Panc1 (cell line): ENCODE results near the gene PLXNA2. TPM values are rescaled to one million over a fixed set of nuclear protein-coding genes. Genes with fewer than 3 reads are reported as not detected.

Experiments used
- ATAC-seq: fragments of 200-7000 bp; cut with Tn5 transposase; 2 replicates; pipeline ENCODE4 v1.9.1; 2020; ENCODE audit warnings: mild to moderate bottlenecking, moderate library complexity
- BruUV-seq: library from RNA; stranded (reverse); fragments of 400-500 nt; replicated peaks from 2 replicates; lab custom pipeline; 2021; lab: Mats Ljungman, UMichigan
- CTCF ChIA-PET: fragments of 300-600 bp; sonication (Branson Sonifier 250); formaldehyde crosslinking; loops from one replicate; lab custom pipeline; 2022; ENCODE audit warnings: antibody characterized with exemption; lab: Charles Lee
- POLR2A ChIA-PET: fragments of 300-600 bp; sonication (Branson Sonifier 250); formaldehyde crosslinking; loops from one replicate; lab custom pipeline; 2022; ENCODE audit warnings: antibody characterized with exemption; lab: Charles Lee
- DNase-seq: peaks from one replicate; pipeline ENCODE4 v3.0.0-alpha.2; 2010; ENCODE audit warnings: low read depth, low spot score
- H3K27ac ChIP-seq: 2 replicates; pipeline ENCODE4 v1.5.1; 2011; ENCODE audit warnings: mild to moderate bottlenecking, low read length, inconsistent platforms
- H3K27me3 ChIP-seq: fragments of 200-500 bp; sonication (Bioruptor generic); 2 replicates; pipeline ENCODE4 v1.6.0; 2014; ENCODE audit warnings: low read length, inconsistent platforms; ENCODE audit not compliant: control insufficient read depth, insufficient read depth
- H3K36me3 ChIP-seq: fragments of 200-500 bp; sonication (Bioruptor generic); 2 replicates; pipeline ENCODE4 v1.5.1; 2014; ENCODE audit warnings: inconsistent platforms, mild to moderate bottlenecking, low read length, moderate library complexity; ENCODE audit not compliant: control insufficient read depth, insufficient read depth
- H3K4me1 ChIP-seq: 2 replicates; pipeline ENCODE4 v1.5.1; 2011; ENCODE audit warnings: inconsistent platforms, mild to moderate bottlenecking, low read length, moderate library complexity; ENCODE audit not compliant: control insufficient read depth, insufficient read depth
- H3K4me3 ChIP-seq, 2 experiments: 2 replicates each; pipeline ENCODE4 v1.5.1; 2011 to 2012; ENCODE audit warnings: low read depth in 2 of 2, low read length in 2 of 2, mild to moderate bottlenecking in 2 of 2, inconsistent platforms in 1 of 2, moderate library complexity in 1 of 2
- H3K9me3 ChIP-seq: fragments of 200-500 bp; sonication (Bioruptor generic); 2 replicates; pipeline ENCODE4 v1.5.1; 2014; ENCODE audit warnings: low read depth, mild to moderate bottlenecking, inconsistent platforms, low read length, moderate library complexity; ENCODE audit not compliant: control insufficient read depth, insufficient read depth
- POLR2AphosphoS5 ChIP-seq: IDR thresholded peaks from 2 replicates; pipeline ENCODE4 v1.6.1; 2012; ENCODE audit warnings: mild to moderate bottlenecking, low read depth, low read length, moderate library complexity
- SIN3A ChIP-seq: IDR thresholded peaks from 2 replicates; pipeline ENCODE4 v1.6.1; 2012; ENCODE audit warnings: low read depth, mild to moderate bottlenecking, low read length, moderate library complexity, borderline replicate concordance; ENCODE audit not compliant: insufficient read depth
- TCF7L2 ChIP-seq: IDR thresholded peaks from 2 replicates; pipeline ENCODE4 v1.6.1; 2011; ENCODE audit warnings: mild to moderate bottlenecking, low read depth, low read length, inconsistent platforms
- in situ Hi-C: cut with HindIII; loops from 2 replicates; pipeline ENCODE4 v1.10.0; 2016; ENCODE audit warnings: low sequenced_read_pairs, low pct_unique_long_range_greater_than_20kb
- intact Hi-C: fragments of 100-400 bp; cut with micrococcal nuclease; formaldehyde crosslinking; loops from one replicate; pipeline ENCODE4 v1.10.0; 2022; ENCODE audit not compliant: unreplicated experiment
- total RNA-seq: library from RNA; stranded (reverse); gene quantifications from one replicate; pipeline ENCODE4 v1.2.1, GENCODE V29; 2021; ENCODE audit not compliant: unreplicated experiment
- TF ChIP-seq, protein P1 (sequence below), 2 experiments: IDR thresholded peaks; 2 replicates each; pipeline ENCODE4 v1.6.1; 2011 to 2012; ENCODE audit warnings: low read depth in 2 of 2, control low read depth in 1 of 2, low read length in 1 of 2, mild to moderate bottlenecking in 1 of 2, moderate library complexity in 1 of 2; ENCODE audit not compliant: insufficient read depth in 1 of 2
- TF ChIP-seq, protein P2 (sequence below): fragments of 450-650 bp; IDR thresholded peaks from 2 replicates; pipeline ENCODE4 v1.5.1; 2017; ENCODE audit warnings: mild to moderate bottlenecking

PLXNA2 gene
- total RNA-seq, 1 experiment from 2014 or later: 0.98 TPM

DNA sequence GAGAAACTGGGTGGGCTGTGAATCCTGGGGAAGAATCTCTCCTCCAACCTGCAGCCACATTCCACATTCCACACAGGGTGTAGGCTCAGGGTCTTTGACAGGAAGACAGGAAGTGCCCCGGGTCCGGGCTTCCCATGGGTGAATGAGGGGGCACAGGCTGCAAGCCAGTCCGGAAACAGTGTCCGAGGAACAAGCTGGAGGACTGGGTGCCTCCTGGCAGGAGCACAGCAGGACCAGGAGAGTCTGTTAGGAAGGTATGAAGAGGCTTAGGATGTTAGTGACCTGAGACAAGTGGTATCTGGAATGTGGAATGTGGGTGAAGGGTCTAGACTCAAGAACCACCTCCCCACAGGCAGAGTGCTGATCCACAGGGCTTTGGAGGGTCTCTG, 212.3 kb downstream of the PLXNA2 start:
- peaks cover 6% of the 10 kb centered on the region for H3K27me3 ChIP-seq
- no peak for DNase-seq
- H3K27ac ChIP-seq: no peak overlapping the region
- no peaks in the 10 kb centered on the region for H3K9me3 ChIP-seq
- H3K4me1 ChIP-seq: no peaks in the 10 kb centered on the region
- in situ Hi-C loops (no loop called here), intact Hi-C loops (no loop called here)
- no TSS peak for BruUV-seq
- CTCF ChIA-PET: no interaction called here
- no peak overlapping the region for H3K4me3 ChIP-seq
- POLR2A ChIA-PET: no interaction called here
- no peaks in the 10 kb centered on the region for H3K36me3 ChIP-seq
- no peak for ATAC-seq
- no peak for TF ChIP-seq SIN3A
- TF ChIP-seq, protein P1, sequence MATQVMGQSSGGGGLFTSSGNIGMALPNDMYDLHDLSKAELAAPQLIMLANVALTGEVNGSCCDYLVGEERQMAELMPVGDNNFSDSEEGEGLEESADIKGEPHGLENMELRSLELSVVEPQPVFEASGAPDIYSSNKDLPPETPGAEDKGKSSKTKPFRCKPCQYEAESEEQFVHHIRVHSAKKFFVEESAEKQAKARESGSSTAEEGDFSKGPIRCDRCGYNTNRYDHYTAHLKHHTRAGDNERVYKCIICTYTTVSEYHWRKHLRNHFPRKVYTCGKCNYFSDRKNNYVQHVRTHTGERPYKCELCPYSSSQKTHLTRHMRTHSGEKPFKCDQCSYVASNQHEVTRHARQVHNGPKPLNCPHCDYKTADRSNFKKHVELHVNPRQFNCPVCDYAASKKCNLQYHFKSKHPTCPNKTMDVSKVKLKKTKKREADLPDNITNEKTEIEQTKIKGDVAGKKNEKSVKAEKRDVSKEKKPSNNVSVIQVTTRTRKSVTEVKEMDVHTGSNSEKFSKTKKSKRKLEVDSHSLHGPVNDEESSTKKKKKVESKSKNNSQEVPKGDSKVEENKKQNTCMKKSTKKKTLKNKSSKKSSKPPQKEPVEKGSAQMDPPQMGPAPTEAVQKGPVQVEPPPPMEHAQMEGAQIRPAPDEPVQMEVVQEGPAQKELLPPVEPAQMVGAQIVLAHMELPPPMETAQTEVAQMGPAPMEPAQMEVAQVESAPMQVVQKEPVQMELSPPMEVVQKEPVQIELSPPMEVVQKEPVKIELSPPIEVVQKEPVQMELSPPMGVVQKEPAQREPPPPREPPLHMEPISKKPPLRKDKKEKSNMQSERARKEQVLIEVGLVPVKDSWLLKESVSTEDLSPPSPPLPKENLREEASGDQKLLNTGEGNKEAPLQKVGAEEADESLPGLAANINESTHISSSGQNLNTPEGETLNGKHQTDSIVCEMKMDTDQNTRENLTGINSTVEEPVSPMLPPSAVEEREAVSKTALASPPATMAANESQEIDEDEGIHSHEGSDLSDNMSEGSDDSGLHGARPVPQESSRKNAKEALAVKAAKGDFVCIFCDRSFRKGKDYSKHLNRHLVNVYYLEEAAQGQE (IDR thresholded peaks at IDR 0.05; ENCODE audit: insufficient read depth in 1 of 2, low read depth in 2 of 2, low read length in 1 of 2): no peak
- TF ChIP-seq, protein P2, sequence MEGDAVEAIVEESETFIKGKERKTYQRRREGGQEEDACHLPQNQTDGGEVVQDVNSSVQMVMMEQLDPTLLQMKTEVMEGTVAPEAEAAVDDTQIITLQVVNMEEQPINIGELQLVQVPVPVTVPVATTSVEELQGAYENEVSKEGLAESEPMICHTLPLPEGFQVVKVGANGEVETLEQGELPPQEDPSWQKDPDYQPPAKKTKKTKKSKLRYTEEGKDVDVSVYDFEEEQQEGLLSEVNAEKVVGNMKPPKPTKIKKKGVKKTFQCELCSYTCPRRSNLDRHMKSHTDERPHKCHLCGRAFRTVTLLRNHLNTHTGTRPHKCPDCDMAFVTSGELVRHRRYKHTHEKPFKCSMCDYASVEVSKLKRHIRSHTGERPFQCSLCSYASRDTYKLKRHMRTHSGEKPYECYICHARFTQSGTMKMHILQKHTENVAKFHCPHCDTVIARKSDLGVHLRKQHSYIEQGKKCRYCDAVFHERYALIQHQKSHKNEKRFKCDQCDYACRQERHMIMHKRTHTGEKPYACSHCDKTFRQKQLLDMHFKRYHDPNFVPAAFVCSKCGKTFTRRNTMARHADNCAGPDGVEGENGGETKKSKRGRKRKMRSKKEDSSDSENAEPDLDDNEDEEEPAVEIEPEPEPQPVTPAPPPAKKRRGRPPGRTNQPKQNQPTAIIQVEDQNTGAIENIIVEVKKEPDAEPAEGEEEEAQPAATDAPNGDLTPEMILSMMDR: no peak
- no peak for TF ChIP-seq POLR2AphosphoS5
- no peak for TF ChIP-seq TCF7L2

GRCh38 chr1:208031316-208031931, 212.8 kb downstream of the PLXNA2 start:
- BruUV-seq: no TSS peak
- no peaks in the 10 kb centered on the region for H3K36me3 ChIP-seq
- H3K27ac ChIP-seq: no peak overlapping the region
- CTCF ChIA-PET: interaction anchor here (0.5 kb wide), 1 partner anchor 9 kb away, joined by 9 read pairs; no protein-coding TSS in a partner anchor
- H3K9me3 ChIP-seq: no peaks in the 10 kb centered on the region
- DNase-seq (no peak), ATAC-seq (no peak)
- TF ChIP-seq SIN3A: no peak
- TF ChIP-seq POLR2AphosphoS5: no peak
- TF ChIP-seq, protein P1 (IDR thresholded peaks at IDR 0.05; ENCODE audit: insufficient read depth in 1 of 2, low read depth in 2 of 2, low read length in 1 of 2): no peak
- TF ChIP-seq TCF7L2: no peak
- TF ChIP-seq, protein P2: no peak
- no peak overlapping the region for H3K4me3 ChIP-seq
- intact Hi-C loops: no loop called here
- in situ Hi-C loops: no loop called here
- no peaks in the 10 kb centered on the region for H3K4me1 ChIP-seq
- peaks cover 6% of the 10 kb centered on the region for H3K27me3 ChIP-seq
- POLR2A ChIA-PET: no interaction called here
